Measurements from ENCODE around the gene WNT7A.
"Not testable (repeated sequence)": the region's sequence is repeated elsewhere in the genome, so short reads cannot be mapped to it uniquely, and the experiment has no call there.

The WNT7A gene

DNA sequence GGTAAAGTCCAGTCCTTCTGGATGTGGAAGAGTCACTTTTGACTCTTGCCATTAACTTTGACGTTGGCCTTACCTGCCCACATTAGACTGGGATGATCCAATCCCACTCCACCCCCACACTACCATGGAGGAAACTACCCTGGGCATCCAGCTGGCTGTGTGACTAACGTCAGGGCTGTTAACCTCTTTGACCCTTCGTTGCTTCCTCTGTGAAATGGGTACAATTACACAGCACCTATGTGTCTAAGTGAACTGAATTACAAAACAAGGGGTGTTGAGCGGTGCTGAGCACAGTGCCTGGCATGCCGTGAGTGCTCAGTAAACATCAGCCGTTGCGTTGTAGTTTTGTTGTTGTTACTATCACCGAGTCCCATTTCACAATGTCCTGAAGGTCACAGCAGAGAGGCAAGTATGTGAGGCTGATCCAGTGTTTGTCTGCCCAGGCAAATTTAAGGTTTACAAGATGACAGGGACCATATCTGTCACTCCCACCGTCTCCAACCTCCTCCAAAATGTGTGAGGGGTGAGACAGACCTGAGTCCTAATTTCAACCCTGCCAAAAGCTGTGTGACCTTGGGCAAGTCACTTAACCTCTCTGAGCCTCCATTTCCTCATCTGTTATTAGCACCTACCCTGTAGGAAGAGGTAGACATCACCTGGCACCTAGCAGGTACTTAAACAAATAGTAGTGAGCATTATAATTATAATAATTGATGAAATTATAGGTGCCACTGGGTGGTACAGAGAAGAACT, 20.9 kb downstream of the WNT7A start:
- no peak for DNase-seq (ENCODE audit: low read depth)
- H3K4me3 ChIP-seq (ENCODE audit: control insufficient read depth, low read depth, low read length) = no peak overlapping the region
- TF ChIP-seq, protein P1, sequence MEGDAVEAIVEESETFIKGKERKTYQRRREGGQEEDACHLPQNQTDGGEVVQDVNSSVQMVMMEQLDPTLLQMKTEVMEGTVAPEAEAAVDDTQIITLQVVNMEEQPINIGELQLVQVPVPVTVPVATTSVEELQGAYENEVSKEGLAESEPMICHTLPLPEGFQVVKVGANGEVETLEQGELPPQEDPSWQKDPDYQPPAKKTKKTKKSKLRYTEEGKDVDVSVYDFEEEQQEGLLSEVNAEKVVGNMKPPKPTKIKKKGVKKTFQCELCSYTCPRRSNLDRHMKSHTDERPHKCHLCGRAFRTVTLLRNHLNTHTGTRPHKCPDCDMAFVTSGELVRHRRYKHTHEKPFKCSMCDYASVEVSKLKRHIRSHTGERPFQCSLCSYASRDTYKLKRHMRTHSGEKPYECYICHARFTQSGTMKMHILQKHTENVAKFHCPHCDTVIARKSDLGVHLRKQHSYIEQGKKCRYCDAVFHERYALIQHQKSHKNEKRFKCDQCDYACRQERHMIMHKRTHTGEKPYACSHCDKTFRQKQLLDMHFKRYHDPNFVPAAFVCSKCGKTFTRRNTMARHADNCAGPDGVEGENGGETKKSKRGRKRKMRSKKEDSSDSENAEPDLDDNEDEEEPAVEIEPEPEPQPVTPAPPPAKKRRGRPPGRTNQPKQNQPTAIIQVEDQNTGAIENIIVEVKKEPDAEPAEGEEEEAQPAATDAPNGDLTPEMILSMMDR (IDR thresholded peaks at IDR 0.05; ENCODE audit: control insufficient read depth, insufficient read depth, low read depth, low read length, missing control alignments) = no peak

- DNase-seq (ENCODE audit: low read depth) = no peak
- TF ChIP-seq, protein P1 (IDR thresholded peaks at IDR 0.05; ENCODE audit: control insufficient read depth, insufficient read depth, low read depth, low read length, missing control alignments) = no peak
- no peak overlapping the region for H3K4me3 ChIP-seq (ENCODE audit: control insufficient read depth, low read depth, low read length)
Measured at GRCh38 chr3:13857702-13858380, 22.0 kb downstream of the WNT7A start.

DNA sequence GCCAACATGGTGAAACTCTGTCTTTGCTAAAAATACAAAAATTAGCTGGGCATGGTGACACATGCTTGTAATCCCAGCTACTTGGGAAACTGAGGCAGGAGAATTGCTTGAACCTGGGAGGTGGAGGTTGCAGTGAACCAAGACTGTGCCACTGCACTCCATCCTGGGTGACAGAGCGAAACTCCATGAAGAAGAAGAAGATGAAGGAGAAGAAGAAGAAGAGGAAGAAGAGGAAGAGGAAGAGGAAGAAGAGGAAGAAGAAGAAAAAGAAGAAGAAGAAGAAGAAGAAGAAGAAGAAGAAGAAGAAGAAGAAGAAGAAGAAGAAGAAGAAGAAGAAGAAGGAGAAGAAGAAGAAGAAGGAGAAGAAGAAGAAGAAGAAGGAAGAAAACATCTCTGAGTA, 23.2 kb downstream of the WNT7A start:
- H3K4me3 ChIP-seq (ENCODE audit: control insufficient read depth, low read depth, low read length); DNase-seq (ENCODE audit: low read depth): not testable (repeated sequence)

- TF ChIP-seq, protein P1 (IDR thresholded peaks at IDR 0.05; ENCODE audit: control insufficient read depth, insufficient read depth, low read depth, low read length, missing control alignments) = no peak
- DNase-seq (ENCODE audit: low read depth) = no peak
- no peak overlapping the region for H3K4me3 ChIP-seq (ENCODE audit: control insufficient read depth, low read depth, low read length)
Measured at GRCh38 chr3:13856006-13856405, 23.9 kb downstream of the WNT7A start.

DNA sequence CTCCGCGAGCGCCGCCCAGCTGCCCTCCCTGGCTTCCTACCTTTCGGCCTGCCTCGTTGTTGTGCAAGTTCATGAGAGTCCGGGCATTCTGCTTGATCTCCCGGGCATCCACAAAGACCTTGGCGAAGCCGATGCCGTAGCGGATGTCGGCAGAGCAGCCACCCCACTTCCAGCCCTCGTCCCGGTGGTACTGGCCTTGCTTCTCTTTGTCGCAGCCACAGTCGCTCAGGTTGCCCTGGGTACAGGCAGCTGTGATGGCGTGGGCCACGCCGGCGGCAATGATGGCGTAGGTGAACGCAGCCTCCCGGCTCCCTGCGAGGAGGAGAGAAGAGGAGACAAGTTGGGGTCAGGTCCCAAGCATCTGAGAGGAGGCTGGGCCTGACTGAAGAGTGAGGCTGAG, 25.4 kb downstream of the WNT7A start:
- TF ChIP-seq, protein P1 (IDR thresholded peaks at IDR 0.05; ENCODE audit: control insufficient read depth, insufficient read depth, low read depth, low read length, missing control alignments) = no peak
- DNase-seq (ENCODE audit: low read depth) = no peak
- no peak overlapping the region for H3K4me3 ChIP-seq (ENCODE audit: control insufficient read depth, low read depth, low read length)

DNA sequence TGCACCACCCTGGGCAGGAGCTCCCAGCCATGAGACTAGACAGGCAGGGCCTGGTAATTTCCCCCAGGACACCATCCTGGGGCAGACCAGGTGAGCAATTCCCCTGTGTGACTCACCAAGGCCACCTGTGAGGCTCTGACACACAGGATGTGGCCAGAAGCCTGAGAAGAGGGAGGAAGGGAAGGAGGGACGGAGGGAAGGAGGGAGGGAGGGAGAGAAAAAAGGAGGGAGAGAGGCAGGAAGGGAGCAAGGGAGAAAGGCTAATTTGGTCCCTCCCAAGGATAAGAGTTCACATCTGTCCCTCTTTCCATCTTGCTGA, 25.9 kb downstream of the WNT7A start:
- TF ChIP-seq, protein P1 (IDR thresholded peaks at IDR 0.05; ENCODE audit: control insufficient read depth, insufficient read depth, low read depth, low read length, missing control alignments) = no peak
- H3K4me3 ChIP-seq (ENCODE audit: control insufficient read depth, low read depth, low read length) = no peak overlapping the region
- DNase-seq (ENCODE audit: low read depth) = no peak

DNA sequence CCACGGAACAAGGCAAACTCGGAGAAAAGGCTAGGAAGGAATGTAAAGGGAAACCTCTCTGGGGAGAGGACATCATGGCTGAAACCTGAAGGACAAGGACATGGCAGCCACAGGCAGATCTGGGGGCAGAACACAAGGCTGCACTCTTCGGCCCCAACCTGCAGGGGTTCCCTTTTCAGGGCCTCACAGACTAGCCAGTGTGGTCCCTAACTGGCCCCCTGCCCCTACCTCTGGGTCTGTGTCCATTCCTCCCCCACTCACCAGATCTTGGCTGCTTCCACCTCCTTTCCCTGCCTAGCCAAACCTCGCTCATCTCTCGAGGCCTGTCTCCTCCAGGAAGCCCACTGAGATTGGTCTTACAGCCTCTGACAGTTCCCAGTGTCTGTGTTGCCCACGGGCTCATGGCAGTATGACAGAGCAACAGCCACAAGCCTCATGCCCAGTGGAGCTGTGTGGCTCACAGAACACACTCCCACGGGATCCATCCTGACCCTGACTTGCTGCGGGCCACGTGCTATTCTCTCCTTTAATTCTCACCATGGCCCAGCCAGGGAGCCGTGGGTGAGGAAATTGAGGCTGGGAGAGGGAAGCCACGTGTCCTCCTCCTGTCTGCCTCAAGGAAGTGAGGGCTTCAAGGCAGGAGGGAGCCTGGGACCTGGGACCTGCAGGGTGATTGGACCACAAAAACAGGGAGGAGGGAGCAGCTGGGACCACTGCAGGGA, 26.5 kb downstream of the WNT7A start:
- TF ChIP-seq, protein P1 (IDR thresholded peaks at IDR 0.05; ENCODE audit: control insufficient read depth, insufficient read depth, low read depth, low read length, missing control alignments) = no peak
- no peak for DNase-seq (ENCODE audit: low read depth)
- no peak overlapping the region for H3K4me3 ChIP-seq (ENCODE audit: control insufficient read depth, low read depth, low read length)
